ENCODE data around the gene CBX5. TPM values are rescaled to one million over a fixed set of nuclear protein-coding genes. Genes with fewer than 3 reads are reported as not detected.

CBX5 gene
- total and polyA plus RNA-seq, 10 of the 15 experiments (the other 5 are each of a cell fraction or from before 2014, with no cell fraction given), result 46.7 to 138 (median 74.6) TPM

GRCh38 chr12:54257332-54257731 is 22.6 kb downstream of the CBX5 start:
- H3K9me3 ChIP-seq (replicated peaks; ENCODE audit: control insufficient read depth, insufficient read depth, low read length), result no peaks in the 10 kb centered on the region
- ATAC-seq (no peak), FAIRE-seq (no peak), DNase-seq (ENCODE audit: low read depth, low spot score) (no peak)
- RAD21 ChIA-PET (ENCODE audit: unreplicated experiment), result interaction anchor here (1.5 kb wide), 1 partner anchor 68 kb away, joined by 3 read pairs; the partner anchor contains the start of gene COPZ1
- CTCF ChIA-PET, result interaction anchor here (1.2 to 2.0 kb wide), 4 partner anchors 14 to 35 kb away, joined by 4 to 8 read pairs (median 5); no protein-coding TSS in a partner anchor
- H3K27me3 ChIP-seq (replicated peaks in 1 of 2; ENCODE audit: control insufficient read depth in 2 of 2, insufficient read depth in 2 of 2, low read length in 1 of 2), result no peaks in the 10 kb centered on the region
- BruUV-seq (replicated peaks), result no TSS peak
- intact Hi-C loops (cut with micrococcal nuclease; ENCODE audit: unreplicated experiment), result no loop called here
- H3K79me2 ChIP-seq (ENCODE audit: control insufficient read depth, insufficient read depth, low read length), result peaks cover 31% of the 10 kb centered on the region
- POLR2A ChIA-PET, result interaction anchor here (2.9 kb wide), 1 partner anchor 16 kb away, joined by 19 read pairs; no protein-coding TSS in a partner anchor
- 91% methylated on average over 8 of the region's 8 CpGs for WGBS (ENCODE audit: insufficient coverage, insufficient replicate concordance, low lambda C conversion rate, missing lambda C conversion rate)
- H3K4me2 ChIP-seq (ENCODE audit: control insufficient read depth, insufficient read depth), result no peak overlapping the region
- no peak overlapping the region for H3K4me3 ChIP-seq
- peaks cover 2 to 15% of the 10 kb centered on the region in 2 experiments; a peak in 3 of 4 replicates for H3K36me3 ChIP-seq (ENCODE audit: control insufficient read depth in 2 of 2, insufficient read depth in 2 of 2, low read length in 1 of 2)
- no peak overlapping the region for H3K27ac ChIP-seq (ENCODE audit: control insufficient read depth, insufficient read depth)
- peaks cover 17% of the 10 kb centered on the region for H3K4me1 ChIP-seq (ENCODE audit: control insufficient read depth, insufficient read depth, low read length)
- H2AFZ ChIP-seq (ENCODE audit: control insufficient read depth, low read depth, low read length), result no peak overlapping the region
- in situ Hi-C loops (cut with MboI), result no loop called here
- no peaks in the 10 kb centered on the region for H4K20me1 ChIP-seq (ENCODE audit: control insufficient read depth, insufficient read depth)
- SMC1A ChIA-PET (ENCODE audit: uncharacterized antibody, unreplicated experiment), result interaction anchor here (2.8 kb wide), 1 partner anchor 27 kb away, joined by 10 read pairs; no protein-coding TSS in a partner anchor
- no peak overlapping the region for H3K9ac ChIP-seq (ENCODE audit: control insufficient read depth, insufficient read depth, low read length)
- TF ChIP-seq ZBTB4 (CRISPR knock-in tag; IDR thresholded peaks at IDR 0.05) (no peak), BACH1 (IDR thresholded peaks at IDR 0.05; ENCODE audit: borderline replicate concordance) (no peak), JUNB (IDR thresholded peaks at IDR 0.05) (no peak), RFX5 (IDR thresholded peaks at IDR 0.05; ENCODE audit: low read depth, low read length) (no peak), CTCF (IDR thresholded peaks at IDR 0.05 in 2 of 3, conservative IDR thresholded peaks at IDR 0.05 in 1 of 3; ENCODE audit: control insufficient read depth in 2 of 3, extremely low read depth in 1 of 3, insufficient read depth in 1 of 3, low read depth in 3 of 3, low read length in 3 of 3) (no peak), NRF1 (conservative IDR thresholded peaks at IDR 0.05; ENCODE audit: low read depth, low read length) (no peak), RB1 (IDR thresholded peaks at IDR 0.05; ENCODE audit: borderline replicate concordance) (no peak), MEF2A (IDR thresholded peaks at IDR 0.05; ENCODE audit: insufficient read depth, low read depth, low read length) (no peak), SREBF1 (IDR thresholded peaks at IDR 0.05; ENCODE audit: low read length) (no peak), E2F8 (IDR thresholded peaks at IDR 0.05; ENCODE audit: low read depth, partially characterized antibody) (no peak), ZNF592 (IDR thresholded peaks at IDR 0.05) (no peak), NFXL1 (IDR thresholded peaks at IDR 0.05; ENCODE audit: borderline replicate concordance) (no peak)

All from GM12878 (cell line).